Smooth muscle cell (in vitro differentiated cells): ENCODE data around the gene MID1IP1. TPM values are rescaled to one million over a fixed set of nuclear protein-coding genes. Genes with fewer than 3 reads are reported as not detected.

Experiments
- DNase-seq: peaks from one replicate; lab custom pipeline; 2025; ENCODE audit not compliant: unreplicated experiment; lab: John Stamatoyannopoulos, UW
- H2AFZ ChIP-seq: fragments of 200-600 bp; sonication (generic); 2 replicates; pipeline ENCODE4 v1.6.0; 2016; ENCODE audit warnings: antibody characterized with exemption, low read depth, mild to moderate bottlenecking
- H3F3A ChIP-seq: fragments of 200-600 bp; sonication (generic); 2 replicates; pipeline ENCODE4 v1.6.0; 2017; ENCODE audit warnings: antibody characterized with exemption, low read depth
- H3K27ac ChIP-seq: fragments of 200-600 bp; sonication (generic); 2 replicates; pipeline ENCODE4 v1.5.1; 2016; ENCODE audit warnings: low read depth, mild to moderate bottlenecking
- H3K27me3 ChIP-seq: fragments of 200-600 bp; sonication (generic); 2 replicates; pipeline ENCODE4 v1.6.1; 2016; ENCODE audit warnings: low read depth, mild to moderate bottlenecking
- H3K36me3 ChIP-seq: fragments of 200-600 bp; sonication (generic); 2 replicates; pipeline ENCODE4 v1.5.1; 2016; ENCODE audit warnings: low read depth
- H3K4me1 ChIP-seq: fragments of 200-600 bp; sonication (generic); 2 replicates; pipeline ENCODE4 v1.5.1; 2016; ENCODE audit warnings: low read depth
- H3K4me2 ChIP-seq: fragments of 200-600 bp; sonication (generic); 2 replicates; pipeline ENCODE4 v1.6.0; 2016; ENCODE audit warnings: mild to moderate bottlenecking
- H3K4me3 ChIP-seq: fragments of 200-600 bp; sonication (generic); 2 replicates; pipeline ENCODE4 v1.5.1; 2016; ENCODE audit warnings: mild to moderate bottlenecking
- H3K79me2 ChIP-seq: fragments of 200-600 bp; sonication (generic); 2 replicates; pipeline ENCODE4 v1.6.0; 2016; ENCODE audit warnings: low read depth, mild to moderate bottlenecking
- H3K9ac ChIP-seq: fragments of 200-600 bp; sonication (generic); 2 replicates; pipeline ENCODE4 v1.6.0; 2016; ENCODE audit warnings: low read depth
- H3K9me3 ChIP-seq: fragments of 200-600 bp; sonication (generic); replicated peaks from 2 replicates; pipeline ENCODE4 v1.5.1; 2016; ENCODE audit warnings: low read depth
- H4K20me1 ChIP-seq: fragments of 200-600 bp; sonication (generic); 2 replicates; pipeline ENCODE4 v1.6.0; 2016; ENCODE audit warnings: low read depth
- CTCF ChIP-seq: fragments of 200-600 bp; sonication (generic); IDR thresholded peaks from 2 replicates; pipeline ENCODE4 v1.5.1; 2017; ENCODE audit warnings: borderline replicate concordance, mild to moderate bottlenecking, antibody characterized with exemption; ENCODE audit not compliant: insufficient read depth, poor library complexity, severe bottlenecking
- WGBS: methylation state at CpG from one replicate; pipeline ENCODE4 v1.1.7; 2016; ENCODE audit warnings: low lambda C conversion rate; 5-methylcytosine and 5-hydroxymethylcytosine counted together
- polyA plus RNA-seq: library from polyadenylated mRNA; unstranded; fragments of >200 nt; fragmentation: Nextera tagmentation; extraction: Ambion mirVana; gene quantifications from 2 replicates; pipeline ENCODE4 v1.2.1, GENCODE V29; 2016
- total RNA-seq: library from RNA; depleted of rRNA; stranded (reverse); fragments of >200 nt; gene quantifications from 2 replicates; pipeline ENCODE4 v1.2.3, GENCODE V29; 2014

MID1IP1 gene
- total and polyA plus RNA-seq, 2 experiments from 2014 or later: 33.1 to 37.7 TPM

DNA sequence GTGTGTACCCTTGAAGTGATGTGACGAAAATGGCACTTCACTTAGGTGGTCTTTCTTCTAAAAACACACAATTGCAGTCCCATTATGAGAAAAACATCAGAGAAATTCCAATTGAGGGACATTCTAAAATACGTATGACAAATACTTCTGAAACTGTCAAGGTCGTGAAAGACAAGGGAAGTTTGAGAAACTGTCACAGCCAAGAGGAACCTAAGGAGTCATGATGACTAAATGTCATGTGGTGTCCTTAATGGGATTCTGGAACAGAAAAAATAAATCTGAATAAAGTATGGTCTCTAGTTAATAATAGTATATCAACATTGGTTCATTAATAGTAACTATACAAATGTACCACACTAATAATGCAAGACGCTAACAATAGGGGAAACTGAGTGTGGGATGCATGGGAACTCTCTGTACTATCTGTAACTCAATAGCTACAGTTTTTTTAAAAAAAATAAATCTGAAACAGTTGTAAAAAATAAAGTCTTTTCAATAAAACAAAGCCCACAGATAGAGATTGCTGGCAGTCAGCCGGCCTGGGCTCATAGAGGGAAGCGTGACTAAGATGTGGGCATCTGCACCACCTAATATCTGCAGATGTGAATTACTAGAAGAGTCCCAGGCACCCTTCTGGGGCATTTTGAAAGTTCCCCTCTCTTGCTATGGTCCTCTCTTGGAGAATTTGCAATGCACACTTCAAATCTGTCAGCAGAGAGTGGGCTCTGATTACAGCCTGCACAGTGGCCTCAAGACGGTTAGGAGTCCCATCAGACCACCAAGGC lies 47.6 kb downstream of the MID1IP1 start:
- no peaks in the 10 kb centered on the region for H3K9me3 ChIP-seq
- no peaks in the 10 kb centered on the region for H3K27me3 ChIP-seq
- no peaks in the 10 kb centered on the region for H3K4me1 ChIP-seq
- H3K27ac ChIP-seq: no peak overlapping the region
- no peak overlapping the region for H3K4me2 ChIP-seq
- H4K20me1 ChIP-seq: no peaks in the 10 kb centered on the region
- no peak for TF ChIP-seq CTCF
- H3F3A ChIP-seq: no peaks in the 10 kb centered on the region
- no peak for DNase-seq
- H2AFZ ChIP-seq: no peak overlapping the region
- H3K9ac ChIP-seq: no peak overlapping the region
- H3K4me3 ChIP-seq: no peak overlapping the region
- WGBS: 74% methylated on average over 7 of the region's 7 CpGs
- H3K79me2 ChIP-seq: no peaks in the 10 kb centered on the region
- H3K36me3 ChIP-seq: no peaks in the 10 kb centered on the region

GRCh38 chrX:38850807-38851544 lies 49.7 kb downstream of the MID1IP1 start:
- H3K4me3 ChIP-seq: no peak overlapping the region
- no peaks in the 10 kb centered on the region for H3K27me3 ChIP-seq
- WGBS: 83% methylated on average over 6 of the region's 6 CpGs
- H3K4me2 ChIP-seq: no peak overlapping the region
- H3K27ac ChIP-seq: no peak overlapping the region
- DNase-seq: no peak
- no peaks in the 10 kb centered on the region for H3K9me3 ChIP-seq
- H4K20me1 ChIP-seq: no peaks in the 10 kb centered on the region
- no peaks in the 10 kb centered on the region for H3F3A ChIP-seq
- H3K36me3 ChIP-seq: no peaks in the 10 kb centered on the region
- no peak overlapping the region for H2AFZ ChIP-seq
- no peaks in the 10 kb centered on the region for H3K4me1 ChIP-seq
- H3K79me2 ChIP-seq: no peaks in the 10 kb centered on the region
- no peak overlapping the region for H3K9ac ChIP-seq
- no peak for TF ChIP-seq CTCF

- H3K4me1 ChIP-seq: no peaks in the 10 kb centered on the region
- no peaks in the 10 kb centered on the region for H3K36me3 ChIP-seq
- H3K4me3 ChIP-seq: no peak overlapping the region
- H2AFZ ChIP-seq: no peak overlapping the region
- H3K9ac ChIP-seq: no peak overlapping the region
- no peaks in the 10 kb centered on the region for H3K9me3 ChIP-seq
- no peaks in the 10 kb centered on the region for H4K20me1 ChIP-seq
- no peak overlapping the region for H3K27ac ChIP-seq
- no peaks in the 10 kb centered on the region for H3K79me2 ChIP-seq
- 73% methylated on average over 3 of the region's 3 CpGs for WGBS
- TF ChIP-seq CTCF: no peak
- H3K4me2 ChIP-seq: no peak overlapping the region
- DNase-seq: no peak
- H3F3A ChIP-seq: no peaks in the 10 kb centered on the region
- H3K27me3 ChIP-seq: no peaks in the 10 kb centered on the region
Measured at GRCh38 chrX:38854305-38854704, 53.0 kb downstream of the MID1IP1 start.

Other genes starting within 250 kb of the MID1IP1 start
- 1.5 and 2.2 TPM in 2 replicates for gene TSPAN7, start 239.9 kb upstream of the MID1IP1 start, total RNA-seq
- 3.3 and 3.9 TPM in 2 replicates for gene TSPAN7, start 239.9 kb upstream of the MID1IP1 start, polyA plus RNA-seq